GM21717 (cell line): ENCODE data around the gene TFF2.

Source experiments
- ATAC-seq: cut with Tn5 transposase; IDR thresholded peaks from one replicate; pipeline ENCODE4 v1.9.1; 2021; ENCODE audit warnings: mild to moderate bottlenecking, moderate library complexity; ENCODE audit not compliant: unreplicated experiment

The TFF2 gene

DNA sequence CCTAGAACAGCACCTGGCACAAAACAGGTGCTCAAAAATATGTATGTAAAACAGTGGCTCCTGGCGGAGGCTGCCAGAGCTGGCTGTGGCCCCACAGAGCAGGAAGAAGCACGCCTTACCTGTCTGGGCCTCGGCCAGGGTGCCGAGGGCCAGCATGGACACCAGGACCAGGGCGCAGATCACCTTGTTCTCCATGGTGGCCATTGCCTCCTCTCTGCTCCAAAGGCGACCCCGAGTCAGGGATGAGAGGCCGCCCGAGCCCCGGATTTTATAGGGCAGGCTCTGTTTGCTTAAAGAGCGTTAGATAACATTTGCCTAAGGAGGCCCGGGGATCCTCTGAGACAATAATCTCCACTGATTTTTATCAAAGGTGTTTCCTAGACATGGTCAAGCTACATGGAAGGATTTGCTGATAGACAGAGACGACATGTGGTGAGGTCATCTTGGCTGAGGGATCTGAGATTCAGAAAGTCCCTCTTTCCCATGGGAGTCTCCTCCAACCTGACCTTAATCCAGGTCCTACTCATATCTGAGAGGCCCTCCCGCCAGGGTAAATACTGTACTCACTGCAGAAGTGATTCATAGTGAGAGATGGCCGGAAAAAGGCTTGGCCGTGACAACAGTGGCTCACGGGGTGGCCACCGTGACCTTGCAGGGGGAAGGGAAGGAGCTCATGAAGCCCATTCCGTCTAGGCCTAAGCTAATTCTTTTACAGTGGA lies 15.7 kb upstream of the TFF2 start, which contains the start of gene TFF1:
Gene TFF1, minus strand, starts transcription at position 244 of the 719 bp plus-strand sequence. Its CDS starts 40 bp downstream, at position 204.
- no peak for ATAC-seq

DNA sequence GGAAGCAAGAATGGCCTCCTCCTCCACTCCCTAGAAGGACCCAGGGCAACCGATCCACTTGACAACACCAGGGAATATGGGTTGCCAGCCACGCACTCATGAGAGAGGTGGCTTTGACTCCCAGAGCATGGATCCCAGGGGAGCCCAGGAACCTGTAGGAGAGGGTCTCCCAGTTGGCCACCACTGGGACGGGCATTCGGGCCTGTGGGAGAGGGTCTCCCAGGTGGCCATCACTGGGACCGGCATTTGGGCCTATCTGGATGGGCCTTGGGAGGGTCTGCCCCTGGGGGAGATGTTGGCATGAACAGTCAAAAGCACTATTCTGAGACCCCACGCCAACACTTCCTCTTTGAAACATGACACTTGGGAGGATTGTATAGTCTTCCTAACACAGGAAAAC lies 15.0 kb upstream of the TFF2 start:
- ATAC-seq = no peak

DNA sequence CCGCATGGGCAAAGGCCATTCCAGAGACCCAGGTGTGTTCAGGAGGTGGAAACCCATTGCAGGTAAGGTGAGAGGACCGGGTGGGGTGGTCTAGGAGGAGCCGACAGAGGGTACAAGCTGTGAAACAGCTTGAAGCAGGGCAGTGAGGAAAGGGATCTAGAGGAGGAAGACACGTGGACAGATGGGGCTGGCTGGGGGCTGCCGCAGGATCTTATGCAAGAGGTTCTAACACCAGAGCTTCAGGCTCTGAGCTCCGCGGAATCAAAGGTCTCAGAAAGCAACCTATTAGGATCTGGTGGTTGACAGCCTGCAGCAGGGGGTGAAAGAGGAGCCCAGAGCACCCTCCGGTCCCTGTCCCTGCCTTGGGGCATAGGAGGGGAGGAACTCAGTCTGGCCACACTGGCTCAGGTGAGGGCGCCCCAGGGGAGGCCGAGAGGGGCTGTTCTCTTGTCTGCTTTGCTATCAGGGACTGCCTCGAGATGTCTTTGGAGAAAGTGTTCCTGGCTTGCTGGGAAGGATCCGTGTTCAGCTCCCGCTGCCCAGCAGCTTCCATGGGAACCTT lies 13.6 kb upstream of the TFF2 start:
- ATAC-seq = no peak

GRCh38 chr21:42363312-42363711 lies 12.5 kb upstream of the TFF2 start:
- ATAC-seq = no peak

GRCh38 chr21:42362700-42363099 lies 11.9 kb upstream of the TFF2 start:
- no peak for ATAC-seq

- ATAC-seq = no peak
These were observed 11.4 kb upstream of the TFF2 start for GRCh38 chr21:42362198-42362597.

DNA sequence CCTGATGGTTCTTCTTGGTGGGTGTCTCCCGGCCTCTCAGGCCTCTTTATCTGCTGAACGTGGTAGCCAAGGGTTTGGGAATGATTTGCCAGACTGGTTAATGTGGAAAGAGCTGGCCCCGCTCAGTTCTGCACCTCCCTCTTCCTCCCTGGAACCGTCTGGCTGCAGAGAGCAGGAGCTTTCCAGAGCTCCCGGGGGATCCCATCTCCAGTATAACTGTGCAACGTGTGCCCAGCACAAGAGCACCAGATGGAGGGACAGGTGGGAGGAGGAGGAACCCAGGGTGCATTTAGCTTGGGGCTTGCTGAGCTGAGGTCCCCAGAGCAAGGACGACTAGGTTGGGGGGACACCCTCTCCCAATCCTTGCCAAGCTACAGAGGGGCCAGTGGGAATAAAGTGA lies 10.5 kb upstream of the TFF2 start:
- ATAC-seq = no peak

DNA sequence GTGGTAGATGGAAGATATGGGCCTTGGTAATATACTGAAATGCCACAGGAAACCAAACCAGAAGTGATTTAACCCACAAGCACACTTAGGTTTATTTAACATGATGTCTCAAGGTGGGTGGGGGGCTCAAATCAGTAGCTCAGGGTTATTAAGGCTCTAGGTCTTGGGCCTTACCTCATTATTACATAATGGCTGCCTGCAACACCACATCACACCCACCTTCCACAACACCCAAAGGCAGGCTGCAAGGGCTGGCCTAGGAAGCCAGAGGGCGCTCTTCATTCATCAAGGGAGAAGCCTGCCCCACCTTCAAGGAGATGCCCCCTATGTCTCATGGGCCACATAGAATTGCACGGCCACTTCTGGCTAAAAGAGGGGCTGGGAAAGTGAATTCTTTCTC lies 9.5 kb upstream of the TFF2 start:
- ATAC-seq = no peak

GRCh38 chr21:42358937-42359336 lies 8.1 kb upstream of the TFF2 start:
- no peak for ATAC-seq

GRCh38 chr21:42358261-42358660 lies 7.5 kb upstream of the TFF2 start:
- ATAC-seq = no peak

- ATAC-seq = no peak
These were observed 6.5 kb upstream of the TFF2 start for GRCh38 chr21:42357307-42357706.

GRCh38 chr21:42356650-42357049 lies 5.9 kb upstream of the TFF2 start:
- no peak for ATAC-seq

GRCh38 chr21:42356046-42356445 lies 5.3 kb upstream of the TFF2 start:
- no peak for ATAC-seq

DNA sequence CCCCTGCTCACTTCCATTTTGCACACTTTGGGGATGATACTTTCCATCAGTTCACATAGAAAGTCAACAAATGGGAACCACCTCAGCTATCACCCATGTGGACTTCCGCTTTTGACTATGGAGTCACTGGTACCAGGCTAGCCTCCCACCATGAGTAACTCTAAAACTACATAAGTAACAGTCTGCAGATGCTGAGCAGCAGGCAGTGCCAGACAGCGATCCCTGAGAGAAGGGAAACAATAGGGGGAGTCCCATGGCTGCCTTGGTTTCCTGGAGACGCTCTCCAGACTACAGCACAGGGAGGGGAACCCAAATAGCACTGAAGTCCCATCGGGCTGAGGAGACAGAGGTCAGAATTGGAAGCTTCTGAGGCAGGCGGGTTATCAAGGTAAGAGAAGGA lies 2.8 kb upstream of the TFF2 start:
- no peak for ATAC-seq

DNA sequence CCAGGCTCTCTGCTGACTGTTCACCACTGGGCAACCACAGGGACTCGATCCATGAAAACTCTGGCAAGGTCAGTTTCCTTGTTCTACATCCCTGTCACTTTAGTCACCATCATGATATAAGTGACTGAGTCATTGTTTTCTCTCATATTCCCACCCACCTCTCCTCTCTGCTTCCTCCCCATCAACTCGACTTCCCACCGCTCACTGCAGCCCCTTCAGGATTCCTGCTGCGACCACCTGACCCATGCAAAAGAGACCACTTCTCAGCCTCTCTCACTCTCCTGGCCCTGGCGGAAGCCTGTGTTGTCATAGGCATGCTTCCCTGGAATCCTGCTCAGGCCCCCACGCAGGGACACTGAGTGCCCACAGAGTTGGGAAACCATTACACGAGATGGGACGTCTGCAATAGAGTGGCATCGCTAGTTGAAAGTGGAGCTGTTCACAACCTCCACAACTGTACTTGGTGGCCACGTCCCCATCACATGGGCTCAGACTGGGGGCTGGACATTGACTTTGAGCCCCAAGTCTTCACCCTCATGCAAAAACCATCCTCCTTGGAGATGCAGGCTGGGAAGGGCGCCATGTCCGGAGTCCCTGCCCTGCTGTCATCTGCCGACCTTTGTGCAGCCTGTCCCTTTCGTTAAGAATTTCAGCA lies 1.8 kb upstream of the TFF2 start:
- no peak for ATAC-seq

DNA sequence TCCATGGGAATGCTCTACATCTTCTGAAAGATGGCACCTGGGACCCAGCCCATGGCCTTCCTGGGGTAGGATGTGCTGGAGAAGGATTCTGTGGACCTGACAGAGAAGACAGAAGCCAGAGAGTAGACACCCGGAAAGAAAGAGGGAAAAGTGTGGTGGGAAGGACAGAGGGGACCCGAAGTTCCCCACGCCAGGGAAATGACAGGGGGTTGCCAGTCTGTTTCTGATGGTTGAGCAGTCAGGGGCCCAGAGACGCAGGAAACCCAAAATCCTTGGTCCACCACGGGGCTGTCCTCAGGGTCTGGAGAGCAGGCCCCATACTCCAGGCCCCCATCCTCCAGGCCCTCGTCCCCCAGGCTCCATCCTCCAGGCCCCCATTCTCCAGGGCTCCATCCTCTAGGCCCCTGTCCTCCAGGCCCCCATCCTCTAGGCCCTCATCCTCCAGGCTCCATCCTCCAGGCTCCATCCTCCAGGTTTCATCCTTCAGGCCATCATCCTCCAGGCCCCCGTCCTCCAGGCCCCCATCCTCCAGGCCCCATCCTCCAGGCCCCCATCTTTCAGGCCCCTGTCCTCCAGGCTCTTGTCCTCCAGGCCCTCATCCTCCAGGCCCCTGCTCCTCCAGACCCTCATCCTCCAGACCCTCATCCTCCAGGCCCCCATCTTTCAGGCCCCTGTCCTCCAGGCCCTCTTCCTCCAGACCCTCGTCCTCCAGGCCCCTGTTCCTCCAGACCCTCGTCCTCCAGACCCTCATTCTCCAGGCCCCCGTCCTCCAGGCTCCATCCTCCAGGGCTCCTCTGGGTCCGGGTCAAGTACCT lies 1.0 kb upstream of the TFF2 start:
- no peak for ATAC-seq

DNA sequence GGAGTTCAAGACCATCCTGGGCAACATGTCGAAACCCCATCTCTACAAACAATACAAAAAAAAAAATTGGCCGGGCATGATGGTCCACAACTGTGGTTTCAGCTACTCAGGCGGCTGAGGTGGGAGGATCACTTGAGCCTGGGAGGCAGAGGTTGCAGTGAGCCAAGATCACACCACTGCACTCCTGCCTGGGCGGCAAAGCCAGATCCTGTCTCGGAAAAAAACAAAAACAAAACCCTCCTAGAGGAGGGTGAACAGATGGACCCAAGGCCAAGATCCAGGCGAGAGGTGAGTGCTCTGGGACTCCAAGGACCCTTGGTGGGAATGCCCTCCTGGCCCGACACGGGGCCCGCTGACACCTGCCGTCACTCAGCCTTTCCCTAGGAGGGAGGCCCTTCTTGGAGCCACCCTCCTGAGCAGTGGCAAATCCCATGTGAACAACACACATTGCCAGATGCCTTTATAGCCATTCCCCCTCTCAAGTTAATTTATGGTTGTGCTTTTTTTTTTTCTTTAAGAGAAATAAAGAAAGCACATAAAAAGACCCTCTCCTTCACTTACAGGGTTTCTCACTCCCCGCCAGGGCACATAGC lies 380 bp downstream of the TFF2 start:
- no peak for ATAC-seq

DNA sequence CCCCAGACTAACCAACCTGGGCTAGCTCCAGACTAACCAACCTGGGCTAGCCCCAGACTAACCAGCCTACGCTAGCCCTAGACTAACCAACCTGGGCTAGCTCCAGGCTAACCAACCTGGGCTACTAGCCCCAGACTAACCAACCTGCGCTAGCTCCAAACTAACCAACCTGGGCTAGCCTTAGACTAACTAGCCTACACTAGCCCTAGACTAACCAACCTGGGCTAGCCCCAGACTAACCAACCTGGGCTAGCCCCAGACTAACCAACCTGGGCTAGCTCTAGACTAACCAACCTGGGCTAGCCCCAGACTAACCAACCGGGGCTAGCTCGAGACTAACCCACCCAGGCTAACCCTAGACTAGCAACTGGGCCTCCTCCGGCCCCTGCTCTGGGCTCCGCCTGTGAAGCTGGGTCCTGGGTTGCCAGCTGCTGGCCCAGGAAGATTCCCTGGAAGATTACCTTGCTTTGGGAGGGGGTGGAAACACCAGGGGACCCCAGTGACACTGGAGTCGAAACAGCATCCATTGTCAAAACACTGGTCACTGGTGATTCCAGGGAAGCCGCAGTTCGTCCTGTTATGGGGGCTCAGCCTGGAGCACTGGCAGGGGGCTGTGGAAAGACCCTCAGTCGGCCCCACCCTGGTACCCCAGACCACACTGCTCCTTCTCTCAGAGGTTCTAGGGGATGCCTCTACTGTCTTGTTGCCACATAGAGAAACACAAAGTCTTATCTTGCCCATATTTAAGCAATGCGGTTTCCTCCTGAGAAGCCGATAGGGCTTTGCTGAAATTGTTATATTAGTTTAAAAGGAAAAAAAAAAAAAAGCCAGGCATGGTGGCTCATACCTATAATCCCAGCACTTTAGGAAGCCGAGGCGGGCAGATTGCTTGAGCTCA lies 1.1 kb downstream of the TFF2 start:
- ATAC-seq = no peak

DNA sequence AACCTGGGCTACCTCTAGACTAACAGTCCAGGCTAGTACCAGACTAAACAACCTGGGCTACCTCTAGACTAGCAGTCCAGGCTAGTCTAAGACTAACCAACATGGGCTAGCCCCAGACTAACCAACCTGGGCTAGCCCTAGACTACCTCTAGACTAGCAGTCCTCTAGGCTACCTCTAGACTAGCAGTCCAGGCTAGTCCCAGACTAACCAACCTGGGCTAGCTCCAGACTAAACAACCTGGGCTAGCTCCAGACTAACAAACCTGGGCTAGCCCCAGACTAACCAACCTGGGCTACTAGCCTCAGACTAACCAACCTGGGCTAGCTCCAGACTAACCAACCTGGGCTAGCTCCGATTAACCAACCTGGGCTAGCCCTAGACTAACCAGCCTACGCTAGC lies 2.0 kb downstream of the TFF2 start:
- no peak for ATAC-seq
